HUES6 (cell line): Measurements from ENCODE around the gene ARAP1.

Experiments
- H3K27ac ChIP-seq: 2 replicates; pipeline ENCODE4 v1.7.0; 2013; ENCODE audit warnings: low read depth, mild to moderate bottlenecking, low read length, inconsistent platforms
- H3K27me3 ChIP-seq: 2 replicates; pipeline ENCODE4 v1.6.1; 2013; ENCODE audit warnings: low read length; ENCODE audit not compliant: control insufficient read depth, insufficient read depth
- H3K36me3 ChIP-seq: 2 replicates; pipeline ENCODE4 v1.6.1; 2013; ENCODE audit warnings: low read length; ENCODE audit not compliant: control insufficient read depth, insufficient read depth
- H3K4me1 ChIP-seq: 2 replicates; pipeline ENCODE4 v1.6.1; 2013; ENCODE audit warnings: low read length; ENCODE audit not compliant: control insufficient read depth, insufficient read depth
- H3K4me3 ChIP-seq: 2 replicates; pipeline ENCODE4 v1.5.1; 2013; ENCODE audit warnings: low read depth, low read length
- H3K9ac ChIP-seq: one replicate; pipeline ENCODE4 v1.6.1; 2013; ENCODE audit warnings: mild to moderate bottlenecking, low read length
- H3K9me3 ChIP-seq: 2 replicates; pipeline ENCODE4 v1.6.1; 2013; ENCODE audit warnings: low read depth, low read length; ENCODE audit not compliant: control insufficient read depth, insufficient read depth

ARAP1 gene

DNA sequence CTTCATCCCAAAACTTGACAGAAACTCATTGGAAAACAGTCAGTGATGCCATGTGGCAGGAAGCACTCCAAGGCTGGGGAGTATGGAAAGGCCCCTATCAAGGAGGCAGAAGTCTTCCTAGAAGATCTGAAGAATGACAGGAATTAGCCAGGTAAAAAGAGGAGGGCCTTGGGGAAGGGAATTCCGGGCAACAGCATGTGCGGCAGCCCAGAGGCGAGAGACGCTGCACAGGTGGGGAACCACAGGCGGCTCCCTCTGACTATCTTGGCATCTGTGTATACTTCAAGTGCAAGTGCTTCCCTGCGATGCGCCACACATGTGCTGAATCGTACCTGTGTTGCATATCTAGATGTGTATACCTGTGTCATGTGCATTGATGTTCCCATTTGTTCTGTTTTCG is 90.7 kb downstream of the ARAP1 start:
- no peak overlapping the region for H3K4me3 ChIP-seq
- H3K4me1 ChIP-seq, result peaks cover 23% of the 10 kb centered on the region
- no peaks in the 10 kb centered on the region for H3K9me3 ChIP-seq
- H3K27me3 ChIP-seq, result peaks cover 3% of the 10 kb centered on the region; the same call in 1 of the 2 replicates
- H3K9ac ChIP-seq, result no peak overlapping the region
- H3K36me3 ChIP-seq, result no peaks in the 10 kb centered on the region
- no peak overlapping the region for H3K27ac ChIP-seq

DNA sequence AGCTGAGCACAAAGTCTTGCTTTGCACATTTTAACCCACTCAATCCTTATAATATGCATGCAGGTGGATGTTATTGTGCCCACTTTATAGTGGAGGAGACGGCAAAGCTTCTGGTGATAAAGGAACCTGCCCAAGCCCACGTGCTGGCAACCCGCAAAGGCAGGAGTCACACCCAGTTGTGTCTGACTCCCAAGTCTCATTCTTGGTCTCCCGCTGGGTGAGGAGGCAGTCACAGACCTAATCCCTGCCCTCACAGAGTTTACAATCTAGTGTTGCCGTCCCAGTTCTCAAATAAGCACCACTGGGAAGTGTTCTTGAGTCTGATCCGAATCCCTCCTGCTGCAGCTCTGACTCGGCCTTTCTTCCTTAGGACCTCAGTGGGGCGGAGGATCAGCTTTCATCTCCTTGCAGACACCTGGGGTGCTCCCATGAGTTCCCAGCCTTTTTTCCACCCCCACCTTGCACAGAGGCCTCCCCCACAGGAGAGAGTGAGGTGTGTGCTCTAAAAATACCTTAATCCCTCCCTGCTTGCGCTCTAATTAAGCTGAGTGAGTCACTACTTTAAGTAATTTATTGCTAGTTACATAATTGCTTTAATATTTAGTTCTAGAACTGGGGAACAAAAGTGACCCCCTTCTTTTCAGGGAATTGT is 93.1 kb downstream of the ARAP1 start:
- H3K4me1 ChIP-seq, result peaks cover 24% of the 10 kb centered on the region

DNA sequence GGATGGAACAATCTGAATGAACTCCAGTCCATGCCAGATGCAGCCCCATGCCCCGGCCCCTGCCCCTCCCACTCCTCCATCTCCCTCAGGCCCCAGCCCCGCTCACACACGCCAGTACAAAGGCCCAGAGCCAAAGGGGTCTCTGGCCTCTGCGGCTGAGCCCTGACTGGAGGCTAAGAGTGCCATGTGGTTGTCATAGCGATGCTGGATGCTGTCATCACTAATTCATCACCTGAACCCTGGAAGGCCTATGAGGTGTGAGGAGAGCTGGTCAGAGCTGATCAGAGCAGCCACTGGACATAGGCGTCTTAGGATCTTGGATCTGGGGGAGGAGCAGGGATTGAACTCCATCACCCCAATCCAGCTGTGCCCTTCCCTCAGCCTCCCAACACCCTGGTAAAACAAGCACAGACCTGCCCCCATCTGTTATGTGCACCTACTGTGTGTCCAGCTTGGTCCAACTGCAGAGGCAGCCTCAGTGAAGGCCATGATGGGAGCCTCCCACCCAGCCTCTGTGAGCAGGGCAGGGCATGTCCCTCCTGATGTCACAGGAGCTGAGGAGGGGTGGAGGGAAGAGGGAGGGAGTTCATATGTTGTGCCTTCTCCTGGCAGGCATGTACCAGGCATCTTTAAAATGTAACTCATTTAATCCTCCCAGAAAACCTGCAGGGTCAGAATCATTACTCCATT is 94.7 kb downstream of the ARAP1 start:
- Histone ChIP-seq H3K9ac (no peak overlapping the region), H3K36me3 (no peaks in the 10 kb centered on the region), H3K4me3 (no peak overlapping the region), H3K4me1 (peaks cover 26% of the 10 kb centered on the region), H3K27me3 (peaks cover 11% of the 10 kb centered on the region; the same call in 1 of the 2 replicates), H3K9me3 (no peaks in the 10 kb centered on the region), H3K27ac (no peak overlapping the region)

More for the DNA sequence above, 93.1 kb downstream of the ARAP1 start:
- H3K27ac ChIP-seq, result no peak overlapping the region
- H3K36me3 ChIP-seq, result no peaks in the 10 kb centered on the region
- H3K27me3 ChIP-seq, result peaks cover 8% of the 10 kb centered on the region; the same call in 1 of the 2 replicates
- H3K9me3 ChIP-seq, result no peaks in the 10 kb centered on the region
- no peak overlapping the region for H3K9ac ChIP-seq
- no peak overlapping the region for H3K4me3 ChIP-seq

DNA sequence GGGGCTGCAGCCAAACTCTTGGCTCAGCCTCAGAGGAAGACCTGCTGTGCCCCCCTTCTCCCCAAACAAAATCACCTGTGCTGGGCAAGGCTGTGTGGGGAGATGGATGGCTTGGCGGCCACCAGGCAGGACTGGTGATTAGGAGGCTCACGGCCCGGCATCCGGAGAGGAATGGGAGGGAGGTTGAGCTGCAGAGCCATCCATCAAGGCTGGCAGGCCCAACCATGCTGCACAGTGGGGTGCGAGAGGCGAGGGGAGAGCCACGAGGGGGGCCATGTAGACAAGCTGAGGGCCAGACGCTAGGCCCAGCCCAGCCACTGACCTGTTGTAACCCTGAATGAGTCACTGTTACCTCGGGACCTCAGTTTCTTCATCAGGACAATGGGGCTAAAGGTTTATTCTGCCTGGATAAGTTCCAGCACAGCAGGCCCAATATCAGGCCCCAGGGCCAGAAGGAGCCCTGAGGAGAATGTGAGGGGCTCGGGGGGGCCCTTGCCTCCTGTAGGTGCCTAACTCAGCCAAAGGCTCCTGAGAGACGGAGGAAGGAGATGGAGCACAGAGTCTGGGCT is 96.2 kb downstream of the ARAP1 start:
- Histone ChIP-seq H3K4me1 (peaks cover 19% of the 10 kb centered on the region), H3K36me3 (no peaks in the 10 kb centered on the region), H3K9ac (no peak overlapping the region), H3K27ac (no peak overlapping the region), H3K27me3 (peaks cover 16% of the 10 kb centered on the region; the same call in 1 of the 2 replicates), H3K9me3 (no peaks in the 10 kb centered on the region), H3K4me3 (no peak overlapping the region)

DNA sequence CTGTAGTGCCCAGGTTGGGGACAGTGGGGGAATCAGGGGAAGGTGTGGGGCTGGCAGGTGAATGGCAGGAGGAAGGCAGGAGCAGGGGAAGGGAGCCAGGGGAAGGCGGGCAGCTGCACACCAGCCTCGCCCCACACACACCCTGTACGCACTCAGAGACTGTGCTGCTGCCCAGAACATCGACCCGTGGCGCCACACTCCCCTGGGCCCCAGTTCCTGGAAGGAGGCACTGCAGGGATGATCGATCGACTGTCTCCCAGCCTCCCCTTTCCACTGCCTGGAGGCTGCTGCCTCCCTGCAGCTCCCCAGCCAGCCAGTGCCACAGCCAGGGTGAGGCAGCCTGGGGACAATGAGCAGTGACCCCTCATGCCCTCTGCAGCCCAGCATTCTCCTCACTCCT is 97.2 kb downstream of the ARAP1 start:
- Histone ChIP-seq H3K27me3 (peaks cover 14% of the 10 kb centered on the region; the same call in 1 of the 2 replicates), H3K4me1 (peaks cover 19% of the 10 kb centered on the region), H3K36me3 (no peaks in the 10 kb centered on the region), H3K9ac (no peak overlapping the region), H3K27ac (no peak overlapping the region), H3K4me3 (no peak overlapping the region), H3K9me3 (no peaks in the 10 kb centered on the region)

DNA sequence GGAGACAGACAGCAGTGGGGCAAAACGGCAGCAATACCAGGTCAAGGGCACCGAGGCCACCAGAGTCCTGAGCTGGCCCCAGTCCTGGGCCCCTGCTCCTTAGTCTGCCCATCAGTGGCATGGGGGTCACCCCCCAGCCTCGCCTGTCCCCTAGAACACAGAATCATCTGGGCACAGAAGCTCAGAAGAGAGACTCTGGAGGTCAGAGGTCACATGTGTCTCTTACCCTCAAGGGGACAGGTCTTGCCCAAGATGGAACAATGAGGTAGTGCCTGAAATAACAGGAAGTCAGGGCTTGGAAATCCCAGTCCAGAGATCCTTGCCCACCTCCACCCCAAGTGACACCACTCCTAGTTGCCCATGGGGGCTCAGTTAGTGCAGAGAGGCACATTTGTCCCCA is 98.6 kb downstream of the ARAP1 start:
- Histone ChIP-seq H3K27me3 (peaks cover 21% of the 10 kb centered on the region; the same call in 1 of the 2 replicates), H3K4me3 (no peak overlapping the region), H3K27ac (no peak overlapping the region), H3K9ac (no peak overlapping the region), H3K36me3 (no peaks in the 10 kb centered on the region), H3K9me3 (no peaks in the 10 kb centered on the region), H3K4me1 (peaks cover 19% of the 10 kb centered on the region)

DNA sequence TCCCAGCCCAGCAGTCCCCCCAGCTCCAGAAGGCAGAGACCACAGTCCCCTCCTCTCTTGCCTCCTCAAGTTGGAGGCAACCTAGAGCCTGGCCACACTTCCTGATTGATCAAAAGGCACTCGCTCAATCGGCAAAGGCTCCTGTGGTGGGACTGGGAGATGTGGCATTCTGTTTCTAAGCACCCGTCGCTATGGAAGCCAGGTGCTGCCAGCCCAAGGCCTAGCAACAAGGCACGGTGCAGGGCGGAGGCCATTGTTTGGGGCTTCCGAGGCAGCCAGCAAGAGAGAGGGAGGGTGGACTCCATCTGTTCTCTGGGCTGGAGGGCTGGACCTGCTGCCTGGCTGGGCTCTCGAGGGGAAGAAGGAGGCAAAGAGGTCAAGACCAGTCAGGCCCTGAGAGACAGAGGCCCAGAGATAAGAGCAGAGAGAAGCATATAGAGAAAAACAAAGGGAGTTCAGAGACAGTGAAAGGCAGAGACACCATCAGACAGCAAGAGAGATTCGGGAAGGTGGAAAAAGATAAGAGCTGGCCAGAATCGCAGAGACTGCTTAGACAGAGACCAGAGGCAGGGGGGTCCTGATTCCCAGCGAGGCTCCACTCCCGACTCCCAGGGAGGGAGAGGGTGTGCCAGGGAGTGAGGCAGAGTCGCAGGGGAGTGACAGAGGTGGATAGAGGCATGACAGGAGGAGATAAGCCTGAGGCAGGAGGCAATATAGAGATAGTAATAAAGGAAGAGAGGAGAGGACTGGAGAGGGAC is 99.2 kb downstream of the ARAP1 start:
- no peak overlapping the region for H3K9ac ChIP-seq
- H3K4me3 ChIP-seq, result no peak overlapping the region
- peaks cover 19% of the 10 kb centered on the region for H3K4me1 ChIP-seq
- H3K27ac ChIP-seq, result no peak overlapping the region
- peaks cover 22% of the 10 kb centered on the region; the same call in 1 of the 2 replicates for H3K27me3 ChIP-seq
- H3K9me3 ChIP-seq, result no peaks in the 10 kb centered on the region
- H3K36me3 ChIP-seq, result no peaks in the 10 kb centered on the region

DNA sequence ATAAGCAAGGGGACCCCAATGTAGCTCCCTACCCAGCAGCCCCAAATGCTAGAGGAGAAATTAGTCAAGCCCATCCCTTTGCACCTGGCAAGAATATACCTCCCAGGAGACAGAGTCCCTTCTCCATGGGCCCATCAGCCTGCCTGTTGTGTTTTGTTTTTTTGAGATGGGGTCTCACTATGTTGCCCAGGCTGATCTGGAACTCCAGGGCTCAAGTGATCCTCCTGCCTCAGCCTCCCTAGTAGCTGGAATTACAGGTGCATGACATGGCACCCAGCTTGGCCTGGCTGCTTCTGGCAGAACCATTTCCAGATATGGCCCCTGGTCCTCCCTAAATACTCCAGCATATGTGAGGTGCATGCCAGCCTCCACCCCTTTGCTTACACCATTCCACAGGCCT is 100.1 kb downstream of the ARAP1 start:
- Histone ChIP-seq H3K9me3 (no peaks in the 10 kb centered on the region), H3K36me3 (no peaks in the 10 kb centered on the region), H3K27me3 (peaks cover 22% of the 10 kb centered on the region; the same call in 1 of the 2 replicates)

DNA sequence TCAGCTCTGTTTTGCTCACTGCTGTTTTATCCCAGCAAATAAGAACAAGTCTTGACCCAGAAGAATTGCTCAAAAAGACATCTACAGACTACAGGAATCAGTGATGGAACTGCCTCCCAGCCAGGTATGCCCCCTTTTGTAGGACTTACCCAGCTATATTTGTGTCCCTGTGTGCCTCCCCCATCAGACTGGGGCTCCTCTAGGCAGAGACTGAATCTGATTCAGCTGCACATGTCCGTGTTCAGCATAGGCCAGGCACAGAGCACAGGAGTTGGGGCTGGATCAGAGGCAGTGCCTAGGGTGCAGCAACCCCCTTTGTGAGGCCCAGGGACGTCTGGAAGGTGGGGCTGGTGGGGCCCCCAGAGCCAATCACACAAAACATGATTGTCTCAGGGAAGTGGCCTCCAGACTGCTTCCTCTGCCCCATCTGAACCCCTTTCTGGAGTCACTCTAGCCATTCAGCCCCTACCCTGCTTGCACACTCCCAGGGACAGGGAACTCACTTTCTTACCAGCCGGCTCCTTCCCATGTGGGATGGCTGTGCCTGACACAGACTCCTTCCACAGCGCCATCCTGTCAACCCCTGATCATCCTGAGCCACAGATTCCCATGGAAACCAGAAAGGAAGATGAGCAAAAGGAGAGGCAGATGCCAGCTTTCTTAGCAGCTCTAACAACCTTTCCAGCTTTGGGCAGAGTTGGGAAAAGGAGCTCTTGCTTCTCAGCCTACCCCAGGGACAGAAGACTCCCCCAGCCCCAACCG is 102.8 kb downstream of the ARAP1 start:
- H3K36me3 ChIP-seq, result no peaks in the 10 kb centered on the region
- no peak overlapping the region for H3K27ac ChIP-seq
- H3K9ac ChIP-seq, result no peak overlapping the region
- no peaks in the 10 kb centered on the region for H3K9me3 ChIP-seq
- H3K27me3 ChIP-seq, result peaks cover 19% of the 10 kb centered on the region; the same call in 1 of the 2 replicates
- H3K4me3 ChIP-seq, result no peak overlapping the region
- H3K4me1 ChIP-seq, result peaks cover 11% of the 10 kb centered on the region

More for the DNA sequence above, 100.1 kb downstream of the ARAP1 start:
- Histone ChIP-seq H3K9ac (no peak overlapping the region), H3K4me3 (no peak overlapping the region), H3K27ac (no peak overlapping the region), H3K4me1 (peaks cover 19% of the 10 kb centered on the region)

DNA sequence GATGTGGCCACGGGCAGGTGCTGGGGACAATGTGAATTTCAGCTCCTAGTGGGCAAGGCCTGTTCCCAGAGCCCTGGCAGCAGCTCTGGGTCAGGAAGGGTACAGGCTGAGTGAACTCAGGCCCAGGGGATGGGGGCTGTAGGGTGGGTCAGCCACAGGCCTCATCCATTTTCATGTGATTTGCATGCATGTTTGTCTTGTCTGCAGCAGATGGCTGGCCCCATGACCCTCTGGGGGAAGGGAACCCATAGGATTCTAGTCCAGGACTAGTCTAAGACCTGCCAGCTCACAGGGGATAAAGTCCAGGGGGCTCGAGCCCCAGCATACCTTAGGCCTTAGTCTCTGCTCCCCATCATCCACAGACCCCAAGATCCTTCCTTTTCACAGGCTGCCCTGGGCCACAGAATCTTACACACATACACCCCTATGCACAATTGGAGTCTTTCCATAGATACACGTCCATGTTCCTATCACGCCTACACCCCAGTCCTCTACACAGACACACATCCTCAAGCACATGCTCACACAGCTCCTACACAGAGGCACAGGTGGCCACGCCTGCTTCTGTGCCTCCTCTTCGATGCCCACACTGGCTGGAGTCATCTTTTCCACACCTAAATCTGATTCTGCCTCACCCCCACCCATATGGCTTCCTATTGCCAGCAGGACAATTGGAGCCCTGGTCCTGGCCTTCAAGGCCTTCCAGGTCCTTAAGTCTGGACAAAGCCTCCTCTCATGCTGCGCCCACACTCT is 103.6 kb downstream of the ARAP1 start:
- no peak overlapping the region for H3K27ac ChIP-seq

More for the DNA sequence above, 103.6 kb downstream of the ARAP1 start:
- H3K4me3 ChIP-seq, result no peak overlapping the region
- no peak overlapping the region for H3K9ac ChIP-seq
- H3K36me3 ChIP-seq, result no peaks in the 10 kb centered on the region
- peaks cover 22% of the 10 kb centered on the region for H3K27me3 ChIP-seq
- no peaks in the 10 kb centered on the region for H3K9me3 ChIP-seq
- peaks cover 11% of the 10 kb centered on the region for H3K4me1 ChIP-seq
